Measurements from ENCODE around the gene MRPL14.

MRPL14 gene

DNA sequence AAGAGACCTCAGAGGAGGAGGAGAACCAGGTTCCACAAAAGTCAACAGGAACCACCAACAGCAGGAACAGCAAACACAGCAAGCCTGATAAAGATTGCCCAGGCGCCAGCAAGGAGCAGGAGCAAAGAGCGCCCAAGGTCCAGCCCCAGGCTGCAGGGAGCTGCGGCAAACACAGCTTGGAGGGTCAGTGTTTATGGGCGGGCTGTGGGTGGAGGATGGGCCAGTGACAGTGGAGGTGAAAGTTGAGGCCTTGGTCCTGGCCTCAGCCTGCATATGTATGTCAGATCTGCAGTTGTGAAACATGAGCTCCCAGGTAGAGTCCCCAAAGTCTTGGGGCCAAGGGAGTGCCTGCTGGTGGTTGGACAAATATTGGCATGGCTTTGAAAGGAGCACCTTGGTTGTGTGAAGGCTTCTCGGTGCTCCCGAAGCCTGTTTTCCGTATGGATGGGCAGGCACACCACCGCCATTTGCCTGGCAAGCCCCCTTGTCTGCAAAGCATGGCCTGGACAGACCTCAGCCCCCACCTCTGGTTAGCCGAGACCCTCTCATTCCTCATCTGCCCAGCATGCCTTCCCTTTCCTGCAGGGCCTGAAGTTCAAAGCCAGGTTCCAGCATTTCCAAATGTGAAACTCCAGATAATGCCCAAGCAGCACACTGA, 29.4 kb upstream of the MRPL14 start:
- H3K27ac ChIP-seq, result peak overlapping the region; percentile 84
- TF ChIP-seq, protein P1, sequence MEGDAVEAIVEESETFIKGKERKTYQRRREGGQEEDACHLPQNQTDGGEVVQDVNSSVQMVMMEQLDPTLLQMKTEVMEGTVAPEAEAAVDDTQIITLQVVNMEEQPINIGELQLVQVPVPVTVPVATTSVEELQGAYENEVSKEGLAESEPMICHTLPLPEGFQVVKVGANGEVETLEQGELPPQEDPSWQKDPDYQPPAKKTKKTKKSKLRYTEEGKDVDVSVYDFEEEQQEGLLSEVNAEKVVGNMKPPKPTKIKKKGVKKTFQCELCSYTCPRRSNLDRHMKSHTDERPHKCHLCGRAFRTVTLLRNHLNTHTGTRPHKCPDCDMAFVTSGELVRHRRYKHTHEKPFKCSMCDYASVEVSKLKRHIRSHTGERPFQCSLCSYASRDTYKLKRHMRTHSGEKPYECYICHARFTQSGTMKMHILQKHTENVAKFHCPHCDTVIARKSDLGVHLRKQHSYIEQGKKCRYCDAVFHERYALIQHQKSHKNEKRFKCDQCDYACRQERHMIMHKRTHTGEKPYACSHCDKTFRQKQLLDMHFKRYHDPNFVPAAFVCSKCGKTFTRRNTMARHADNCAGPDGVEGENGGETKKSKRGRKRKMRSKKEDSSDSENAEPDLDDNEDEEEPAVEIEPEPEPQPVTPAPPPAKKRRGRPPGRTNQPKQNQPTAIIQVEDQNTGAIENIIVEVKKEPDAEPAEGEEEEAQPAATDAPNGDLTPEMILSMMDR (IDR thresholded peaks at IDR 0.05), result no peak
- no peak for TF ChIP-seq ZFX (IDR thresholded peaks at IDR 0.05; ENCODE audit: borderline replicate concordance)

DNA sequence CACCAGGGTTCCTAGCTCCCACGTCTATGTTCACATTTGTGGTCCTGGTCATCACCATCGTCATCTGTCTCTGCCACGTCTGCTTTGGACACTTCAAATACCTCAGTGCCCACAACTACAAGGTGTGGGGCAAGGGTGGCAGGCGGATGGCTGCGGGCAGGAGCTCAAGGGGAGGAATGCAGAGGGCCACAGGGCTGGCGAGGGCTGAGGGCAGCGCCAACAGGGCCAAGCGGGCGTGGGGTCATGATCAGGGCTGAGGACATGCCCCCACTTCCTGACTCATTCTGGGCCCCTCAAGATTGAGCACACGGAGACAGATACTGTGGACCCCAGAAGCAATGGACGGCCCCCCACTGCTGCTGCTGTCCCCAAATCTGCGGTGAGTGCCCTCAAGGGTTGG, 26.8 kb upstream of the MRPL14 start:
- no peak overlapping the region for H3K27ac ChIP-seq
- TF ChIP-seq ZFX (IDR thresholded peaks at IDR 0.05; ENCODE audit: borderline replicate concordance), result no peak
- TF ChIP-seq, protein P1 (IDR thresholded peaks at IDR 0.05), result no peak

DNA sequence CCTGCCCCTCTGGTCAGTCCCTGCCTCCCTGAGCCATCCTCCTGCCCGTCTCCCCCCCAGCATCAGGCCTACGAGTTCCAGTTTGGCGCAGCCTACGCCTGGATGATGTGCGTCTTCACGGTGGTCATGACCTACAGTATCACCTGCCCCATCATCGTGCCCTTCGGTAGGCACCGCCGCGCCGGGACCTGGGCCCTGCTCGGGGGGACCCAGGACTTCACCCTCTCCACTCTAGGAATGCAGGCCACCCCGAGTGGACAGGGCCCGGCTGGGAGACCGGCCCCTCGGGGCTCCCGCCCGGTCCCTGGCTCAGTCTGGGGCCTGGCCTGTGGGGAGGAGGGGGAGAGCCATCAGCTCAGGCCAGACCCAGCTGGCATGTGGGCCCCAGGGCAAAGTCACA, 25.3 kb upstream of the MRPL14 start:
- TF ChIP-seq, protein P1 (IDR thresholded peaks at IDR 0.05), result no peak
- no peak for TF ChIP-seq ZFX (IDR thresholded peaks at IDR 0.05; ENCODE audit: borderline replicate concordance)
- H3K27ac ChIP-seq, result peak overlapping the region; percentile 37; the same call in 1 of the 2 replicates

DNA sequence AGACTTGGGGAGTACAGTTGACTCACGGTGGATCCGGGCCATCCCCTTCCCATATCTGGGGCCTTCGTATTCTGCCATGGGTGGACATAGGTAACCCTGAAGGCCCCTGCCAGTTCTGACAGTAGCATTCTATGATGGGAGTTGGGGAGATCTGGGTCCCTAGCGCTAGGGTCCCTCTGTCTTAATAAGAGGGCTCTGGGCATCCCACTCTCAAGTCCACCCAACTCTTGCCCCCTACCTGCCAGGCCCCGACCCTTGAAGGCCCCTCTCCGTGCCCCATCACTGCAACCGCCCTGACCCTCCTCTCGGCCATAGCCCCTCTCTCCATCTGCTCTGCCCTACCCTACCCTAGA, 24.8 kb upstream of the MRPL14 start:
- H3K27ac ChIP-seq, result no peak overlapping the region

DNA sequence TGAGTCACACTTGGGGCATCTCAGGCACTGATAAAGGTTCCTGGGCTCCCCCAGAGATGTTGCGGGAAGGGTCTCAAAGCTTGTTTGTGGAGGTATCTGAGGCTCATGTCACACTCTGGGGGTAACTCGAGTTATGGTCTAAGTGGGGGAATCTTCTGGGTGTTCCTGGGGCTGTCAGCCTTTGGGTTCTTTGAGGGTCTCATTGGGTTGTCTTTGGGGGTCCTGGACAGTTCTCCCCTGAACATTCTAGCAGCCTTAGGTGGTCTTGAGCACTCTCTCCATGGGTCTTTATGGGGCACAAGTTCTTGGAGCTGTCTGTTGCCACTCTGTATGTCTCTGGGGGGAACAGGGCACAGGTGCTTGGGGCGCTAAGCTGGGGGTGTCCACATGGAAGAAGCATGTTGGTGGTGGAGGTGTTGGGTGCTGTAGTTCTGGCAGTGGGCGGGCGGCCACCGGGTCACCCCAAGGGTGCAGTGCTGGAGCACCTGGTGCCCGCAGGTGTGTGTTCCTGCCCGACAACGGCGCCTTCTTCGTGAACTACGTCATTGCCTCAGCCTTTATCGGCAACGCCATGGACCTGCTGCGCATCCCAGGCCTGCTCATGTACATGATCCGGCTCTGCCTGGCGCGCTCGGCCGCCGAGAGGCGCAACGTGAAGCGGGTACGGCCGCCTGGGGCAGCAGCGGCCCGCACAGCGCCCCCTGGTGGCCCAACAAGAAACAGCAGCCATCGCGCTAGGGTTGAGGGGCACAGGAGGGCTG, 24.3 kb upstream of the MRPL14 start:
- no peak overlapping the region for H3K27ac ChIP-seq
- TF ChIP-seq, protein P1 (IDR thresholded peaks at IDR 0.05), result peak; percentile 99
- TF ChIP-seq ZFX (IDR thresholded peaks at IDR 0.05; ENCODE audit: borderline replicate concordance), result no peak

More for the DNA sequence above, 24.8 kb upstream of the MRPL14 start:
- TF ChIP-seq, protein P1 (IDR thresholded peaks at IDR 0.05), result peak; percentile 53
- TF ChIP-seq ZFX (IDR thresholded peaks at IDR 0.05; ENCODE audit: borderline replicate concordance), result no peak

DNA sequence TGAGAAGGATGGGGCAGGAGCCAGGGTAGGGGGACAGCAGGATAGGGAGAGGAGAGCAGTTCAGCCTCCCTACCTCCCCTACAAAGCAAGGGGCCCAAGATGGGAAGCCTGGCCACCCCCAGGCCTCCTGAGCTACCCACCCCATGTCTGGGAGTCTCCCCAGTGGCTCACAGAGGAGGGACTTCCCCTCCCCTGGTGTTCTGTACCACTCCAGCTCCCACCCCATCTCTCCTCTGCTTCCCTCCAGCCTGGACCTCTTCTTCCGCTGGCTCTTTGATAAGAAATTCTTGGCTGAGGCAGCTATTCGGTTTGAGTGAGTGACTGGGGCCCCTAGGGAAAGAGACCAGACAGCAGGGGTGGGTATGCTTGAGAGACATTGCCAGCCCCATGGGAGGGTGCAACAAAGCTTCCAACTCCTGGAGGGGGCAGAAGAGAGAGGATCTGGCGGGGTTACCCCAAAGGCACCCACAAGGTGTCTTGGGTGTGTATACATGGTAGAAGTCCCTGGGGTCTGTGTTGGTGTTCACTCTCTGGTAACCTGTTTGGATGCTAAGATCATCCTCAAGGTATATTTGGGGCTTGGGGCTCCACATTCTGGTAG, 23.2 kb upstream of the MRPL14 start:
- no peak overlapping the region for H3K27ac ChIP-seq

More for the DNA sequence above, 23.2 kb upstream of the MRPL14 start:
- TF ChIP-seq ZFX (IDR thresholded peaks at IDR 0.05; ENCODE audit: borderline replicate concordance), result no peak
- TF ChIP-seq, protein P1 (IDR thresholded peaks at IDR 0.05), result no peak
